ENCODE data around the gene FZD10. TPM values are rescaled to one million over a fixed set of nuclear protein-coding genes. Genes with fewer than 3 reads are reported as not detected.

FZD10 gene
- total RNA-seq, 1 donor from 2014 or later = not detected

DNA sequence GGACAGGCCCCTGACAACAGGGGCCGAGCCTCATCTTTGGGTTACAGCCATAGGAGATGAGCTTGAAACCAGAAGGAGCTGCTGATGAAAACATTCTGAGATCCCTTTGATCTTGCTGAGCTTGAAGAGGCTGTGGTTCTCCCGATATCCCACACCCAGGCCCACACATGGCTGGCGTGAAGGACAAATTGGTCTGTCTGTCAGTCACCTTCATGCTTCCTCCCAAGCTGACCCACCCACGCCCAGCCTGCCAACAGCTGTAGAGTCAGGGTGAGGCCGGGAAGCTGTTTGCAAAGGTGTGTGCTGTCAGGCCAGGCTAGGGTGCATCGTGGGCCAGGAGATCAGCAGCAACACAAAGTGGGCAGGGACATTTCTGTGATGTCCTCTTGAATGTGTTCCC lies 43.2 kb downstream of the FZD10 start:
- intact Hi-C loops (cut with micrococcal nuclease) = no loop called here
- ATAC-seq (ENCODE audit: low read depth) (no peak), DNase-seq (no peak)
- Mint-ChIP-seq H3K9me3 (peaks cover 2% of the 10 kb centered on the region), H3K4me1 (no peaks in the 10 kb centered on the region), H3K27me3 (peaks cover 2% of the 10 kb centered on the region), H3K27ac (no peak overlapping the region), H3K36me3 (ENCODE audit: low read depth) (no peaks in the 10 kb centered on the region), H3K4me3 (no peak overlapping the region)
- CTCF ChIA-PET = no interaction called here
- POLR2A ChIA-PET = no interaction called here
- TF ChIP-seq CTCF (IDR thresholded peaks at IDR 0.05) = no peak

DNA sequence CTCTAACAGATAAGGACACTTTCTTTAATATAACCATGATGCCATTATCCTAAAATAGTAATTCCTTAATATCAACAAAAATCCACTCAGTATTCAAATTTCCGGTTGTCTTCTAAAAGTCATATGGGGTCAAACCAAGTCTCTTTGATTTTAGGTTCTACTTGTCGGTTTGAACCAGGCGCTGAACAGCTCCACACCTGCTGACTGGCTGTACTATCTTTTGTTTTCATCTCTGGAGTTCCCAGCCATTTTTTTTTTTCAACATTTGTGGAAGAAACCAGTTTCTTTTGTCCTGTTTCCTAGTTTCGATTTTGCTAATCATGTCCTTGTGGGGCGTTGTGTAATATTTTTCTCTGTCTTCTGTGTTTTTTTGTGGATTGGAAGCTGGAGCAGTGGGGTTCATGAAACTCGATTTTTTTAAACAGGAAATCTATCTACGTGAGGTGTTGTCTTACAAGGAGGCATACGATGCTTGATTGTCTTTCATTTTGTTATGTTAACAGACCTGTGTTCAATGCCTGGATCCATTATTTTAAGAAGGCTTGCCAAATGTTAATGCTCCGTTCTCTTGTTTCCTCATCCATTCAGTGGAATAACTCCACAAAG lies 50.2 kb downstream of the FZD10 start:
- Mint-ChIP-seq H3K27me3 (no peaks in the 10 kb centered on the region), H3K36me3 (ENCODE audit: low read depth) (no peaks in the 10 kb centered on the region), H3K27ac (no peak overlapping the region), H3K4me1 (no peaks in the 10 kb centered on the region), H3K4me3 (no peak overlapping the region), H3K9me3 (peaks cover 7% of the 10 kb centered on the region)
- TF ChIP-seq CTCF (IDR thresholded peaks at IDR 0.05) = no peak
- POLR2A ChIA-PET = no interaction called here
- CTCF ChIA-PET = no interaction called here
- ATAC-seq (ENCODE audit: low read depth) = no peak
- no peak for DNase-seq
- intact Hi-C loops (cut with micrococcal nuclease) = no loop called here

- no peak overlapping the region for H3K4me3 Mint-ChIP-seq
- no peaks in the 10 kb centered on the region for H3K4me1 Mint-ChIP-seq
- ChIA-PET CTCF (no interaction called here), POLR2A (no interaction called here)
- no peaks in the 10 kb centered on the region for H3K27me3 Mint-ChIP-seq
- intact Hi-C loops (cut with micrococcal nuclease) = no loop called here
- no peak overlapping the region for H3K27ac Mint-ChIP-seq
- no peak for TF ChIP-seq CTCF (IDR thresholded peaks at IDR 0.05)
- no peak for DNase-seq
- ATAC-seq (ENCODE audit: low read depth) = no peak
- H3K36me3 Mint-ChIP-seq (ENCODE audit: low read depth) = no peaks in the 10 kb centered on the region
- H3K9me3 Mint-ChIP-seq = peaks cover 10% of the 10 kb centered on the region
Observed at GRCh38 chr12:130213249-130213648, 51.0 kb downstream of the FZD10 start.

DNA sequence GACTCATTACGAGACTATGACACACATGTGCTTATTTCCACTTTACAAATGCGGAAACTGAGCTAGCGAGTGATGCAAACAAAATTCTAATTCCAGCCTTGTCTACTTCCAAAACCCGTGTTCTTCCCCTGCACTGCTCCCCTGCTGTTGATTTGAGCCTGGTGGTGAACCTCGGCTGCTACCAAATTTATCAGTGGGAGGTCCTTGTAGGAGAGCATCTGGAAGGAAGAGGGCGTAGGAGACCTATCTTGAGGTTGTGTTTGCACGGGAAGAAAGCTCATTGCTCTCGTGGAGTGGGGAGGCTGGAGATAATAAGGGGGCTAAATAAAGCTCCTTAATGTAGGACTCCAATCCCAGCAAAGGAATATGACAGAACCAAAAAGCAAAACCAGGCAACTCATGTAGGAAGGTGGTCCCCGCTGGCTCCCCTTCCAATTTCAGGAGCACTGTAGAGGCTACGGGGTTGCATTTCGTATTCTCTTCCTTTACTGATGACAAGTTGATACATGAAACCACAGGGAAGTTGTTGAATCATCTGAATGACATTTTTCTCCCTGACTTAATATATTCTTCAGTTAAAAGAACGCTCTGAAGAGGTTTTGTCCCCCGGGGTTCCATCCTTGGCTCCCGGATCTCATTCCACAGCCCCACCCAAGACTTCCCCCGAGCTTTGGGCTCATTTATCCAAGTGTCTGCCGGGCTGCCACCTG lies 52.6 kb downstream of the FZD10 start:
- ATAC-seq (ENCODE audit: low read depth) (no peak), DNase-seq (no peak)
- no peaks in the 10 kb centered on the region for H3K4me1 Mint-ChIP-seq
- H3K36me3 Mint-ChIP-seq (ENCODE audit: low read depth) = no peaks in the 10 kb centered on the region
- no peak overlapping the region for H3K27ac Mint-ChIP-seq
- CTCF ChIA-PET = no interaction called here
- intact Hi-C loops (cut with micrococcal nuclease) = no loop called here
- no peak for TF ChIP-seq CTCF (IDR thresholded peaks at IDR 0.05)
- H3K4me3 Mint-ChIP-seq = no peak overlapping the region
- H3K9me3 Mint-ChIP-seq = peaks cover 16% of the 10 kb centered on the region
- H3K27me3 Mint-ChIP-seq = no peaks in the 10 kb centered on the region
- POLR2A ChIA-PET = no interaction called here

Other genes starting within 250 kb of the FZD10 start
- gene PIWIL1, start 175.4 kb downstream of the FZD10 start, total RNA-seq = not detected in 2 replicates

Measured in activated B cell treated with CpG ODN at 0.5 μM for 24 hours (primary cell).